Lung (tissue), 12 donors: ENCODE results near the gene PLA2G2C. TPM values are rescaled to one million over a fixed set of nuclear protein-coding genes. Genes with fewer than 3 reads are reported as not detected.

Source experiments
- ATAC-seq: fragments of 200-7000 bp; cut with Tn5 transposase; one replicate; pipeline ENCODE4 v1.9.1; 2020; ENCODE audit warnings: moderate number of reproducible peaks; ENCODE audit not compliant: insufficient read depth, low FRiP score
- DNase-seq, 3 donors: peaks; one replicate each; pipeline ENCODE4 v3.0.0-alpha.2; 2013 to 2017
- H3K27ac ChIP-seq, 2 donors: one replicate each; pipeline ENCODE4 v1.5.1; 2013; ENCODE audit warnings: mild to moderate bottlenecking in 2 of 2, moderate library complexity in 2 of 2, control low read depth in 1 of 2, inconsistent platforms in 1 of 2, low read depth in 1 of 2, low read length in 1 of 2
- H3K27me3 ChIP-seq, 3 donors: one replicate each; pipeline ENCODE4 v1.5.1; 2013; ENCODE audit warnings: low read length in 2 of 3; ENCODE audit not compliant: control insufficient read depth in 3 of 3, insufficient read depth in 3 of 3
- H3K36me3 ChIP-seq, 4 donors: one replicate each; pipeline ENCODE4 v1.5.1; 2013; ENCODE audit warnings: low read length in 4 of 4, mild to moderate bottlenecking in 1 of 4, moderate library complexity in 1 of 4; ENCODE audit not compliant: control insufficient read depth in 4 of 4, insufficient read depth in 4 of 4
- H3K4me1 ChIP-seq, 5 donors: one replicate each; pipeline ENCODE4 v1.5.1; 2013; ENCODE audit warnings: low read length in 5 of 5, mild to moderate bottlenecking in 2 of 5, moderate library complexity in 1 of 5; ENCODE audit not compliant: control insufficient read depth in 5 of 5, insufficient read depth in 5 of 5
- H3K4me3 ChIP-seq: one replicate; pipeline ENCODE4 v1.5.1; 2013; ENCODE audit warnings: mild to moderate bottlenecking, control low read depth, moderate library complexity
- H3K9ac ChIP-seq, 2 donors: one replicate each; pipeline ENCODE4 v1.5.1; 2013; ENCODE audit warnings: low read length in 2 of 2, control low read depth in 1 of 2; ENCODE audit not compliant: insufficient read depth in 1 of 2
- H3K9me3 ChIP-seq, 4 donors: one replicate each; pipeline ENCODE4 v1.5.1; 2013; ENCODE audit warnings: low read length in 3 of 4, mild to moderate bottlenecking in 1 of 4, moderate library complexity in 1 of 4; ENCODE audit not compliant: control insufficient read depth in 4 of 4, insufficient read depth in 3 of 4
- WGBS, 2 donors: extraction: QIAGEN DNeasy Blood & Tissue Kit; methylation state at CpG; one replicate each; pipeline ENCODE4 v1.1.7; 2013; 5-methylcytosine and 5-hydroxymethylcytosine counted together
- polyA plus RNA-seq, 2 donors: library from polyadenylated mRNA; stranded (reverse); fragments of 200-250 nt; gene quantifications; one replicate each; pipeline ENCODE4 v1.2.1, GENCODE V29; 2013
- total RNA-seq, 2 donors: library from RNA; depleted of rRNA in 1 of 2; stranded (reverse); fragments of >200 nt in 1 of 2; gene quantifications; one replicate each; pipeline ENCODE4 v1.2.1, GENCODE V29; 2014 to 2021
- TF ChIP-seq, protein P1 (sequence below): IDR thresholded peaks from 2 replicates; pipeline ENCODE4 v1.5.1; 2012; ENCODE audit warnings: mild to moderate bottlenecking; ENCODE audit errors: control extremely low read depth, extremely low read depth
- donor health status: control.
- donor health status: control.
- donor health status: Bipolar disorder and iron deficiency.
- donor health status: healthy.
- donor health status: DM: yes; HTN: yes; CAD: no.

PLA2G2C gene
- total and polyA plus RNA-seq, 4 donors: 0.09 TPM; not detected in 3

DNA sequence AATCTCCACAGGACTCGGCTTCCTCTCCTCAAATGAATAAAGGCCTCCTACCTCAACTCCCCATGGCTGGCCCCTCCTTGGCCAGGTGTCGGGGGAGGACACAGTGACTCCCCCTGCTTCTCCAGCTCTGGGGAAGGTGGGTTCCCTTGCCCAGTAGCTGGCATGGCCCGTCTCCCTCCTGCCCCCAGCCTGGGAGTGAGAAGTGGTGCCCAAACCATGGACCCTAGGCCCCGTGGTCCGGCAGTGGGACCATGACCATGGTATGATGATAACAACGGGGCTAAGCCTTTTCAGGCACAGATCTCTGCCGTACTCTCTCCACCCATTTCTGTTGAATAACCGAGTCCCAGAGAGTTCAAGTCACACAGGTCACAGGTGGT lies 36.0 kb downstream of the PLA2G2C start:
- 90 to 92% methylated on average over 8 of the region's 8 CpGs for WGBS, 2 donors
- H3K4me3 ChIP-seq: no peak overlapping the region
- no peak for ATAC-seq

DNA sequence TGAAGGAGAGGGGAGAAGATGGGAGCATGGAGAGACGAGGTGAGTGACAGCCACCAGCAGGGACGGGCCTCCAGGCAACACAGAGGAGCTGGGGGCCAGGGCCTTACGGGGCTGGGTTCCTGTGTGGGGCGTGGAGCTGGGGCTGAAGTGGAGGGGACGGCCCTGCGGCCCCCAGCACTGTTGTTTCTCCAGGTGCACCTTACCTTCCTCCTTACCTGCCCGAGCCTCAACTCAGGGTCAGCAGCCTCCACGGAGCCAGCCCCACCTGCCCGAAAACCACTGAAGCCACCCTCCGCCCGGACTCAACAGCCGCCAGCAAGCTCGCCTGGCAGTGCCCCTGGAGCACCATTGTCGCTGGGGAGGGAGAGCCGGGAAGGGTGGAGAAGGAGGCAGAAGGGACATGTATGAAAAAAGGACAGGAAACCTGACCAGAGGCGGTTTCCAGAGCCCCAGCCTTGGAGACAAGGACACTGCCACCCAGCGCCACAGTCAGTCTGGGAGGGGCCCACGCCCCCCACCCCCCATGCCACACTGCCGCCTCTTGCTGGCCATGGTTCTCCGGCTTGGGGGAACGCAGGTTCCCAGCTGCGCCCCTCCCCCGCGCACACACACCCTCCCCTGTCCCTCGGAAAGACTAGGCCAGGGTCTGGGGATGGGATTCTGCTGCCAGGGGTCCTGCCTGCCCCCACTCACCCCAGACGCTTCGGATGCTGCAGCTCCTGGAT lies 36.6 kb downstream of the PLA2G2C start:
- 85 to 86% methylated on average over 27 of the region's 27 CpGs for WGBS, 2 donors
- DNase-seq (no peak), ATAC-seq (no peak)
- Histone ChIP-seq H3K9ac (no peak overlapping the region), H3K27me3 (peaks cover 0 to 2% (median 0%) of the 10 kb centered on the region in 3 donors), H3K9me3 (no peaks in the 10 kb centered on the region), H3K4me3 (no peak overlapping the region), H3K4me1 (peaks cover 0 to 26% (median 8%) of the 10 kb centered on the region in 5 donors), H3K36me3 (no peaks in the 10 kb centered on the region), H3K27ac (no peak overlapping the region)
- TF ChIP-seq, protein P1, sequence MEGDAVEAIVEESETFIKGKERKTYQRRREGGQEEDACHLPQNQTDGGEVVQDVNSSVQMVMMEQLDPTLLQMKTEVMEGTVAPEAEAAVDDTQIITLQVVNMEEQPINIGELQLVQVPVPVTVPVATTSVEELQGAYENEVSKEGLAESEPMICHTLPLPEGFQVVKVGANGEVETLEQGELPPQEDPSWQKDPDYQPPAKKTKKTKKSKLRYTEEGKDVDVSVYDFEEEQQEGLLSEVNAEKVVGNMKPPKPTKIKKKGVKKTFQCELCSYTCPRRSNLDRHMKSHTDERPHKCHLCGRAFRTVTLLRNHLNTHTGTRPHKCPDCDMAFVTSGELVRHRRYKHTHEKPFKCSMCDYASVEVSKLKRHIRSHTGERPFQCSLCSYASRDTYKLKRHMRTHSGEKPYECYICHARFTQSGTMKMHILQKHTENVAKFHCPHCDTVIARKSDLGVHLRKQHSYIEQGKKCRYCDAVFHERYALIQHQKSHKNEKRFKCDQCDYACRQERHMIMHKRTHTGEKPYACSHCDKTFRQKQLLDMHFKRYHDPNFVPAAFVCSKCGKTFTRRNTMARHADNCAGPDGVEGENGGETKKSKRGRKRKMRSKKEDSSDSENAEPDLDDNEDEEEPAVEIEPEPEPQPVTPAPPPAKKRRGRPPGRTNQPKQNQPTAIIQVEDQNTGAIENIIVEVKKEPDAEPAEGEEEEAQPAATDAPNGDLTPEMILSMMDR: no peak

More for the DNA sequence above, 36.0 kb downstream of the PLA2G2C start:
- H3K27me3 ChIP-seq: peaks cover 0 to 2% (median 0%) of the 10 kb centered on the region in 3 donors
- no peak for DNase-seq
- H3K27ac ChIP-seq: no peak overlapping the region
- peaks cover 0 to 26% (median 8%) of the 10 kb centered on the region in 5 donors for H3K4me1 ChIP-seq
- H3K36me3 ChIP-seq: no peaks in the 10 kb centered on the region
- H3K9me3 ChIP-seq: no peaks in the 10 kb centered on the region
- TF ChIP-seq, protein P1: no peak
- H3K9ac ChIP-seq: no peak overlapping the region

DNA sequence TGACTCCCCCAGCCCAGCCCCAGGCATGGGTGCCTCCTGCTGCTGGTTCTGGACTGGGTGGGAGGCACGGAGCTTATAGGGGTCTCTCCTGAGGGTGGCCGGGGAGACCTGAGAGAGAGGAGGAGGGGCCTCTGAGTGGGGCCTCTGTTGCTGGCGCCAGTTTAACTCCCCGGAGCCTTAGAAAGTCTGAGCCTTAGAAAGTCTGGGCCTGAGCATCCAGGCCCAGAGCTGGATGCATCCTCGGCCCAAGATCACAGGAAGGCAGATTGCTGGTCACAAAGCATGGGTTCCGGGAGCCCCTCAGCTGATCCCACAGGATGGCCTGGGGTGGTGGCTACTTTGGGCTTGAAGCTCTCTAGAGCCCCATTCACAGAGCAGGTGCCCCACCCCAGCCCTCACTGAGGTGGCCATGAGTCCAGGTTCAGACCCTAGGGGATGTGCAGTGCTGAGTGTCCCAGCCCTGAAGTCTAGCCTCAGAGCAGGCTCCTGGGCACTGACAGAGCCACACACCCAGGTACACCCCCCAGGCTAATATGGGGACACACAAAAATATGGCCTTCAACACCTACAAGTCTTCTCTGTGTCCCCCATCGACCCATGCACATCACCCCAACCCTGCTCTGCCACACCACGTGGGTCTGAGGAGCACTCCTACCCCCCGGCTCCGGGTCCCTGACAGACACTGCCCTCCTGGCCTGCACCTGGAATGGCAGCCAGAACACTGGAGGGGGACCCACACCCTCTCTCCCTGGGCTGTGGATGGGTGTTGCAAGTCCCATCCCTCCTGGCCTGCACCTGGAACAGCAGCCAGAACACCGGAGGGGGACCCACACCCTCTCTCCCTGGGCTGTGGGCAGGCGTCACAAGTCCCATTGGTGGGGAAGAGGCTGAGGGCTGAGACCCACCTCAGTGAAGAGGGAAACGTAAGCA lies 37.5 kb downstream of the PLA2G2C start:
- Histone ChIP-seq H3K9me3 (no peaks in the 10 kb centered on the region), H3K36me3 (no peaks in the 10 kb centered on the region), H3K27me3 (peaks cover 0 to 2% (median 0%) of the 10 kb centered on the region in 3 donors), H3K9ac (no peak overlapping the region), H3K4me1 (peaks cover 0 to 20% (median 5%) of the 10 kb centered on the region in 5 donors), H3K4me3 (no peak overlapping the region), H3K27ac (no peak overlapping the region)
- ATAC-seq: no peak
- no peak for DNase-seq
- WGBS, 2 donors: 91 to 93% methylated on average over 13 of the region's 13 CpGs
- TF ChIP-seq, protein P1: no peak
